Measurements from ENCODE around the gene SLC2A4.

SLC2A4 gene

GRCh38 chr17:7248796-7249195, 32.7 kb upstream of the SLC2A4 start:
- DNase-seq: no peak

- DNase-seq: no peak
Measured at GRCh38 chr17:7249214-7249613, 32.3 kb upstream of the SLC2A4 start.

- peak; percentile 22 for DNase-seq
Measured at GRCh38 chr17:7249830-7250229, 31.7 kb upstream of the SLC2A4 start.

GRCh38 chr17:7250695-7251627, 30.6 kb upstream of the SLC2A4 start:
- no peak for DNase-seq

GRCh38 chr17:7251661-7252175, 29.8 kb upstream of the SLC2A4 start, which contains the start of gene CTDNEP1:
CTDNEP1 (minus strand) TSS chr17:7251734; CDS start chr17:7251296, 438 bp downstream.
- peak; percentile 100 for DNase-seq

GRCh38 chr17:7252176-7253043, 29.1 kb upstream of the SLC2A4 start, which contains the start of gene ELP5:
ELP5 (plus strand) TSS chr17:7252215; CDS start chr17:7252551, 336 bp downstream.
- DNase-seq: peak; percentile 97

- no peak for DNase-seq
Measured at GRCh38 chr17:7253082-7253481, 28.4 kb upstream of the SLC2A4 start.

- DNase-seq: no peak
Measured at GRCh38 chr17:7254511-7254910, 27.0 kb upstream of the SLC2A4 start.

- DNase-seq: no peak
Measured at GRCh38 chr17:7256766-7257456, 24.6 kb upstream of the SLC2A4 start.

GRCh38 chr17:7258731-7259554, 22.6 kb upstream of the SLC2A4 start:
- no peak for DNase-seq

- no peak for DNase-seq
Measured at GRCh38 chr17:7259555-7259889, 22.0 kb upstream of the SLC2A4 start.

- no peak for DNase-seq
Measured at GRCh38 chr17:7260151-7260550, 21.4 kb upstream of the SLC2A4 start.

GRCh38 chr17:7260651-7261378, 20.7 kb upstream of the SLC2A4 start:
- DNase-seq: no peak

GRCh38 chr17:7261379-7262191, 19.9 kb upstream of the SLC2A4 start:
- DNase-seq: no peak

GRCh38 chr17:7262192-7262934, 19.2 kb upstream of the SLC2A4 start, which contains the start of gene CLDN7:
CLDN7 (minus strand) TSS chr17:7262478; CDS start chr17:7262043, 435 bp downstream.
- DNase-seq: no peak

GRCh38 chr17:7262935-7263800, 18.4 kb upstream of the SLC2A4 start:
- no peak for DNase-seq

GRCh38 chr17:7263801-7264078, 17.8 kb upstream of the SLC2A4 start:
- DNase-seq: no peak

- no peak for DNase-seq
Measured at GRCh38 chr17:7266784-7267183, 14.7 kb upstream of the SLC2A4 start.

All from fibroblast of skin of scalp (primary cell).